Jurkat, Clone E6-1 (cell line): ENCODE results near the gene CD52.
"Not testable (repeated sequence)": the region's sequence is repeated elsewhere in the genome, so short reads cannot be mapped to it uniquely, and the experiment has no call there.

Experiments
- DNase-seq: peaks from one replicate; pipeline ENCODE4 v3.0.0-alpha.2; 2011; ENCODE audit warnings: low read depth, low spot score
- H3K4me3 ChIP-seq: 2 replicates; pipeline ENCODE4 v1.5.1; 2011; ENCODE audit warnings: mild to moderate bottlenecking, low read length, control low read depth, moderate library complexity

CD52 gene

DNA sequence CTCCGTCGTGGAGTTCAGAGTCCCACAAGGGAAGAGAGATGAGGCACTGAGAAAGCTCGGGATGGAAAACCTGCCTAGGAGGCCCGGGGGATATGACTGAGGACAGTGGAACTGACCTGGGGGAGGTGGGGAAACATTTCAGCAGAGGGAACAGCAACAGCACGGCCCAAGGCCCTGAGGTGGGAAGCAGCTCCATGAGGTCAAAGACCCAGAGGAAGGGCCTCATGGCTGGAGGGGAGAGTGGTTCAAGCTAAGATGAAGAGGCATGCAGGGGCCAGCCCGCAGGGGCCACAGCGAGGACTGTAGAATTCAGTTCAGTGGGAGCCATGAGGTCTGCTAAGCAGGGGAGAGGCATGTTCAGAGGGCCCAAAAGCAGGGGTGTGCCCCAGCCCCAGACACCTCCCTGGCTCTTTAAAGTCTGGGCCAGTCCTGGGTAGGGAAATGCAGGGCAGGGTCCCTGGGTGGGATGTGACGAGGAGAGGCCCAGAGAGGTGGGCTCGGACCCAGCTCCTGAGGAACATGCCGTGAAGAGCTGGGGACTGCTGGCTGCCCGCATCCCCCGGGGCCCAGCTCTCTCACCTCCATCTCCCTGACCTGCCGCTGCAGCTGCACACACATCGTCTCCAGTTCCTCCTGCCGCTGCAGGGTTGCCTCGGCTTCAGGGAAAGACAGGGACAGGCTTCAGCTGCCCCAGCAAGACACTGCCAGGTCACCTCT, 21.3 kb upstream of the CD52 start:
- DNase-seq, result no peak
- no peak overlapping the region for H3K4me3 ChIP-seq

DNA sequence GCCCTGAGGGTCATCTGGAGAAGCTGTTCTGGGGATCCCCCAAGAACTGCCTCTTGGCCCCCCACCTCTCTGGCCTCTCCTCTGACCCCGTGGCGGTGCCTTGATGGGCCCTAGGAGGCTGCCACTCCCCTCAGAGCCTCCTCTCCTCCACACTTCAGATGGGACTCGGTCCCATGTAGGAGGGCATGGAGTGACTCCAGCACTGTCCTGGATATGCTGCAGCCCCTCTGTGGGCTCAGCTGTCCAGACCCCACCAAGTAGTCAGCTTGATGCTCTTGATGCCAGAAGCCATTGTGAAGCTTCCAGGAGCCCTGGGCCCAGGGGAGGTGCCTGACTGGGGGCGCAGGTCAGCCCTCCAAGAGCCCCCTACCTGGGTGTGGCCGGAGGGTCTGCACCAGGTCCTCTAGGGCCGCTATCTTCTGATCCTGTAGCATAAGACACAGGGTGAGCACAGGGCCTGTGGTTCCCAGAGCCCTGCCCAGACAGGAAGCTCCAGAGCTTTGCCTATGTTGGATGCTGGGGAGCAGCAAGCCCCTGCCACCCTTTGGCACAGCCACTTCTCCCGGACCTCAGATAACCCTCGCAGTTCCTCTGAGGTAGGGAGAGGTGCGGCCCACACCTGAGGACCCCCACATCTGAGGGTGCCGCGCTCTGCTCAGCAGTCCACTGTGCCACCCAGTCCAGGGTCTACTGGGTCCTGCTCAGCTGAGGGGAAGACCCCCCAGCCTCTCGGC, 20.5 kb upstream of the CD52 start:
- DNase-seq, result no peak
- H3K4me3 ChIP-seq, result no peak overlapping the region

DNA sequence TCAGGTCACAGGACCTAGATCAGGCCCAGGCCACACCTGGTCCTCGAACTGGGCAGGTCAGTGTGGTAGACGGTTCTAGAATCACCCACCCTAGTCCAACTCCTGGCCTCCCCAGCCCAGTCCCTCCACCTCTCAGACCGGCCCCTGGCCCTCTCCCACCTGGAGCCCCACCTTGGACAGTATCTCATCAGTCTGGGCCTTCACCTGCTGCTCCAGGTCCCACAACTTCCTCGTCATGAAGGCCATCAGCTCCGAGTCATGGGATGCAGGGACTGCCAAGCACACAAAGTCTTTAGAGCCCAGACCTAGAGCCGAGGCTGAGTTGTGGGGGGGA, 20.0 kb upstream of the CD52 start:
- no peak overlapping the region for H3K4me3 ChIP-seq
- DNase-seq, result no peak

DNA sequence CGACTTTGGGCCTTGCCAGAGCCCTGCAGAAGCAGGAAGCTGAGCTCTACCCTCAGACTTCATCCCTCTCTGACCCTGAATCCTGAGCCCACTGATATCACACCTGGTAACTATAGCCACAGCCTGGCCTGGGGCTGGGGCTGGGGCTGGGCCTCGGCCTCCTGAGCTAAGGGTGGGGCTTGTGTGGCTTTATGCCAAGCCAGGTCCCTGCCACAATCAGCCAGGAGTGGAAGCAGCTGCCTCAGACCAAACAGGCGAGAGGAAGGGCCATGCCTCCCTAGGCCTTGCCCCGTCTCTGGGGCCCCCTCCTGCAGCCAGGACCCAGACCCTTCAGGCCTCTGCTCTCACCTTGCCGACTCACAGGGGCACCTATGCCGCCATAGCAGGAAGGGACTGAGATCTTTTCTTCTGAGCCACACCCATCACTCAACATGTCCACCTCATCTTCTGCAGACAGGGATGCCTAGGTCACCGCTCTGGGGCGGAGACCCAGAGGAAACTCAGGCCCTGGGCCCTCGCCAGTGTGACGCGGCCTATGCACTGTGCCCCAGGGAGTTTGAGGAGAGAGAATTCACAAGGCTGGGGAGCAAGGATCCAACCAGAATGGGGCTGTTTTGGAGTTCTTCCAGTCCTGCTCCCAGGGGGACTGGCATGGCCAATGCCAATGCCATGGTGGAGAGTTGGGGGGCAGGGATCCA, 17.0 kb upstream of the CD52 start:
- H3K4me3 ChIP-seq, result no peak overlapping the region
- no peak for DNase-seq

DNA sequence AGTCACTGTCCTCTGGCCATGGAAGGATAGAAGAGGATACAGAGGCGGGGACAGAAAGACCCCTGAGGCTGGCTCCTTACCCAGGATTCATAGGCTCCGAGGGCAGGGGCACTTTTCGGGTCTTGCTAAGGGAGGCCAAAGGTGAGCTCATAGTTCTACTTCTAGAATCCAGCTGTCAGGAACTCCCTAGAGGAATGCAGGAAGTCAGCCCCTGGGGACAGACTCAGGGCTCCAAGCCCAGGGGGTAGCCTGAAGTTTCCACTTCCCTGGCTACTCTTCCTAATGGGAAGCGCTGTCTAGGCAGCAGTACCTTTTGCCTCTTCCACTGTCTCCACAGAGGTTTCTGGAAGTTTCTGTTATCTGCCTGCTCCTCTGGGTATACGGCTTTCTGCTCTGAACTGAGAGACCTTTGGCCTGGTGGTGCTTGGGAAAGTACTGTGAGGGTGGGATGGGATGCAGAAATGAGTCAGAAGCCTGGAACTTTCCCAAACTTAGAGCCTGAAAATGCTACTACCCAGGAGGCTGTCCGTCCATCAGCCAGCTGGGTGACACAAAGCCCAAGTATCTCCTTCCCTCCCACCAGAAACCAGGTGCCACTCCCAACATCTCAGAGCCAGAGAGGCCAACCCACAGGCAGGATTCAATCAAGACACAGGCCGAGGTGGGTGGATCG, 14.9 kb upstream of the CD52 start:
- H3K4me3 ChIP-seq, result no peak overlapping the region
- DNase-seq, result no peak

DNA sequence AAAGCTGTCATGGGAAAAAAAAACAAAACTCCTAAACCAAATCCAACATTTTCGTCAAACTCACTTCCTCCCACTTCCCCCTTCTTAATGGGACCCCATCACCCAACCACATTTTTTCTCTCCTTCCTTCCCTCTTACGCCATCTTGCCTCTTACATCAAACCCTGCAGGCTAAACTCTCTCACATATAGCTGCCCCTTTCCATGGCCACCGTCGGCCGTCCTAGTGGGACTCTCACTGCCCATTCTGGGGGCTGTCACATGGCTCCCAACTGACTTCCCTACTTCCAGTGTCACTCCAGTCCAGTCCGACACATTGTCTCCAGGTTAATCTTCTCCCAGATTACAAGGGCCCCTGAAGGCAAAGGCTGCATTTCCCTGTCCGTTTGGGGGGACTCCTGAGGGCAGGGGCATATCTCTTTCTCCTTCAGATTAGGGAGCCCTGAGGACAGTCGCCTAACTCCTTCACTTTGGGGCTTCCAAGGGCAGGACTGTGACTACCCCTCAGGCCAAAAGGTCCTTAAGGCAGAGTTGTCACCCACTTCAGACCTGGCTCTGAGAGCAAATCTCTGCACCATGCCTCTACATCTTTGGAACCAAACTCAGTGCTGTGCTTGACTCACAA, 12.0 kb upstream of the CD52 start:
- H3K4me3 ChIP-seq, result peak overlapping the region; percentile 92
- DNase-seq, result no peak

DNA sequence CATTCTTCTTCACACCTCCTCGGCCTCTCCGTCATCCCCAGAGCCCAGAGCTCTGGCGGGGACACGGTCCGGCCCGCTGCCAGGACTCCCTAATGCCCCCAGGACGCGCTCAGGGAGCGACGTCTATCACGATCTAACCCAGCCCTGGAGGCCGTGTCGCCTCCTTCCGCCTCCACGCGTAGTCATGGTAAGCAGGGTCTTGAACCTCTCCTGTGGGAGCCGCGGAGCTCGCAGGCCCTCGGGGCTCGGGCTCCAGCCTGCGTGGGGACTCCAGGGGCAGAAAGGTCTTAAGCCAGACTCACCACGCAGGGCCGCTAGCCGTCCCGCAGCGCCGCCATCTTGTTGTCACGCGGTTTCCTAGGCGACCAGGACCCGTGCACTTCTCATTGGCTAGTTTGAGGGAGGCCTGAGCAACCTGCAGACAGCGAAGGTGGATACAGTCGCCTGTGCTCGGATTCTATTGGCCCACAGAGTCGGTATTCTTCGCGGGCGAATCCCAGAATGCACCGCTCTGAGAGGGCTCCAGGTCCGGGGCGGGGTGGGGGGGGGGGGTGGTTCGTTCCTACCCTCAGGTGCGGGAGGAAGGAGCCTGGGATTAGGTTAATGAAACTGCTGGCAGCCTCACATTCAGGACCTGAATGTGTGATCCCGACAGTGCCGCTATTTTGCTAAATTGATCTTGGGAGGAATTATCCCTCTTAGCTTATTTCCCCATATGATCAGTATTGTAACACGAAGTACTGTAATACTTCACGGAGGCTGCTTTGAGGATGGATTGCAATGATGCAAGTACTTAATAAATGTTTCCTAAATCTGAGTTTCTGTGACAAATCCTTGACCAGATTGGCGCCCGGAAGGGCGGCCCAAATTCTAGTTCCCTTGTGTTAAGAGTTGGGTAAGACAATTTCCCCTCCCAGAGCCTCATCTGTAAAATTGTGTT, 11.2 kb upstream of the CD52 start, which contains the start of gene UBXN11:
Gene UBXN11 (minus strand): TSS at position 347 of the 940 bp plus-strand sequence. CDS start 3,753 bp downstream, outside the sequence.
- peak within 1 kb of the TSS; percentile 92 for H3K4me3 ChIP-seq
- DNase-seq, result peak; percentile 96

DNA sequence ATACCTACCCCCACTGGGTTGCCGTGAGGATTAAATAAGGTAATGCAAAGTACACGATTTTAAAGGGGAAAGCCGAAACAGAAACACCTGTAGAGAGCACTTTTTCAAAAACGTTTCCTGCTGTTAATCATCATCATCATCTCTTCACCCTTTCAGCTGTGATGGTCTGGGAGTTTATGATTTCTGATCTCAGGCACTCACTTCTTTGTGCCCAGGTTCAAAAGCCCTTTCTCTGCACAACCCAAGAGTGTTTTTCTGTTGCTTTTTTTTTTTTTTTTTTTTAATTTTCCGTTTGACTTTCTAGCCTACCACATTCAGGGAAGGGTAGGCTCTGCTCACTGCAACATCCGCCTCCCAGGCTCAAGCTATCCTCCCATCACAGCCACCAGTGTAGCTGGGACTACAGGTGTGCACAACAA, 10.4 kb upstream of the CD52 start:
- H3K4me3 ChIP-seq, result peak overlapping the region; percentile 92
- DNase-seq, result no peak

DNA sequence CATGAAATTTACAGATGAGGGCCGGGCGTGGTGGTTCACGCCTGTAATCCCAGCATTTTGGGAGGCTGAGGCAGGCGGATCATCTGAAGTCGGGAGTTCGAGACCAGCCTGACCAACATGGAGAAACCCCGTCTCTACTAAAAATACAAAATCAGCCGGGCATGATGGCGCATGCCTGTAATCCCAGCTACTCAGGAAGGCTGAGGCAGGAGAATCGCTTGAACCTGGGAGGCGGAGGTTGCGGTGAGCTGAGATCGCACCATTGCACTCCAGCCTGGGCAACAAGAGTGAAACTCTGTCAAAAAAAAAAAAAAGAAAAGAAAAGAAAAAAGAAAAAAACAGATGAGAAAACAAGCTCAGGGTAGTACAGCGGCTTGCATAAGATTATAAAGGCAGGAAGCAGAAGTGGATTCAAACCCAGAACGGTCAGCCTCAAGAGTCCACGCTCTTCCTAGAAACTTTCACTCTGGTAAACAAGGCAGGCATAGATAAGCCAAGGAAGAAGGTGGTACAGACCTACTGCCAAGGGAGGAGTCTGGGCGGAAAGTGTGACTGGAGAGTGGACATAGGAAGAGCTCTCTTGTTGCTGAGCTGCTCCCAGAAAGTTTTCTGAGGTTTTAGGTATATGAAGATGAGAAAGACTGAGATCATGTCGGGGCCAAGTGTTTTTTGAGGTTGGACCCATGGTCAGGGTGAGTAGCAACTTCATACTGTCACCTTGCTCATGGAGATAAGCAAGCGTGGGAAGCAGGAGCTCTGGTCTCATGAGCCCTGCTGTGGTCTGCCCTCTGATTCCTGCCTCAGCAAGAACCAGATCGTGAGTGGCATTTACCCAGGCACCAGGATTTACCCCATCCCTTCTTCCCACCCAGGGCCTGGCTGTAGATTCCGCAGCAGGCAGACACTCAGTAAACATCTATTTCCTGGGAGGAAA, 9.5 kb upstream of the CD52 start:
- DNase-seq, H3K4me3 ChIP-seq: not testable (repeated sequence)

DNA sequence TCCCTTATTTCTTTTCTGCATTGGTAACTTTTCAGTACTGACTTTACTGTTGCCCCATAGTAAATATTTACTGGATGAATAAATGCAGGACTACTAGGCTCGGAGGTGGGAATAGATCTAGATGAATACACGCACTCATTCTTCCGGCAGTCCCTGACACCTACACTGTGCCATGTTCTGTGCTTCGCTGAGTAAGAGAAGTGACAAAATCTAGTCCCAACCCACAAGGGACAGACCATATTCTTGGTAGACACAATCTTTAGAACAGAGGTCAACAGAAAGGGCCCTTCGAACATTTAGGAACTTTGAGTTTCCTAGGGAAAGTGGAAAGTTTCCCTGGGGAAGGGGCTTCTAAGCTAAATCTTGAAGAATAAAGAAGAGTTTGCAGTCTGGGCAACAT, 3.3 kb upstream of the CD52 start:
- no peak for DNase-seq
- H3K4me3 ChIP-seq, result no peak overlapping the region

DNA sequence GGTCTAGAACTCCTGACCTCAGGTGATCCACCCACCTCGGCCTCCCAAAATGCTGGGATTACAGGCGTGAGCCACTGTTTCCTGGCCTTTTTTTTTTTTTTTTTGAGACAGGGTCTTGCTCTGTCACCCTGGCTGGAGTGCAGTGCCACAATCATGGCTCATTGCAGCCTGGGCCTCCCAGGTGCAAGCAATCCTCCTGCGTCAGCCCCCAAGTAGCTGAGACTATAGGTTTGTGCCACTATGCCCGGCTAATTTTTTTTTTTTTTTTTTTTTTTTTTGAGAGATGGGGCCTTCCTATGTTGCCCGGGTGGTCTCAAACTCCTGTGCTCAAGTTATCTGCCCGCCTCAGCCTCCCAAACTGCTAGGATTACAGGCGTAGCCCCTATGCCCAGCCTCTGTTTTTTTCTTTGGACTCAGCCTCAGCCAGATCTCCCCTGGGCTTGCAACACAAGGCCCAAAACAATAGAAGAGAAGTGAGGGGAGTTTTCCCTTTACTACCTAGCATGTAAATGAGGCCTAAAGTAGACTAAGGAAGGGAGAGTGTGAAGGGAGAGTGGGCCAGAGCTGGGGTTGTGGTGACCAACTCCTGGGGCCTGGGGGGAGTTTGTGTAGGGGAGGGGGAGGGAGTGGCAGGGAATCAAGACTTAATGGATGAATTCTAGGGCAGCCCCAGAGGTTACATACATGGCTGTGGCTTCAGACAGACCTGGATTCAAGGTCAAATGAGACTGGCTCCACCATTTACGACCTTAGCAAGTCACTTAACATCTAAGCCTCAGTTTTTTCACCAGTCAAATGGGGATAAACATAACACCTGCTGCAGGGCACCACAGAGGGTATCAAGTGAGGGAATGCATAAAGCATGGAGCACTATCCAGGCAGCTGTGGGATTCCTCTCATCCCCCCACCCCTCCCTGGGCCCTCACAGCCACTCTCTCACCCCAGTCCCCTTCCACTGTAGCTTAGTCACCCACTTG, 1.6 kb upstream of the CD52 start:
- no peak for DNase-seq
- no peak overlapping the region for H3K4me3 ChIP-seq

DNA sequence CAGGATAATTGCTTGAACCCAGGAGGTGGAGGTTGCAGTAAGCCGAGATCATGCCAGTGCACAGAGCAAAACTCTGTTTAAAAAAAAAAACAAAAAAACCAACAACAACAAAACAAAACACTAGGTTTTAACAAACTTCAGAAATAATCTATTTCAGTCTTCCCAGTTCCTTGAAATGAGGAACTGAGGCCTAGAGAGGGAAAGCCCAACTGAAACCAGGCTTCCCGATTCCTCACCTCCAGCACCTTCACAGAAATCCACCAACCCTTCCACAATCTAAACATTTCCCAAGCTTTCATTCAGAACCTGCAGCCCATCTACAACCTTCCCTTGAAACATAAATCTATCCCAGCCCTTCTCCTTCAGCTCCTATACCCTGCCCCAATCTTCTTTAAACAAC, 612 bp upstream of the CD52 start:
- H3K4me3 ChIP-seq, result no peak overlapping the region
- DNase-seq, result no peak

DNA sequence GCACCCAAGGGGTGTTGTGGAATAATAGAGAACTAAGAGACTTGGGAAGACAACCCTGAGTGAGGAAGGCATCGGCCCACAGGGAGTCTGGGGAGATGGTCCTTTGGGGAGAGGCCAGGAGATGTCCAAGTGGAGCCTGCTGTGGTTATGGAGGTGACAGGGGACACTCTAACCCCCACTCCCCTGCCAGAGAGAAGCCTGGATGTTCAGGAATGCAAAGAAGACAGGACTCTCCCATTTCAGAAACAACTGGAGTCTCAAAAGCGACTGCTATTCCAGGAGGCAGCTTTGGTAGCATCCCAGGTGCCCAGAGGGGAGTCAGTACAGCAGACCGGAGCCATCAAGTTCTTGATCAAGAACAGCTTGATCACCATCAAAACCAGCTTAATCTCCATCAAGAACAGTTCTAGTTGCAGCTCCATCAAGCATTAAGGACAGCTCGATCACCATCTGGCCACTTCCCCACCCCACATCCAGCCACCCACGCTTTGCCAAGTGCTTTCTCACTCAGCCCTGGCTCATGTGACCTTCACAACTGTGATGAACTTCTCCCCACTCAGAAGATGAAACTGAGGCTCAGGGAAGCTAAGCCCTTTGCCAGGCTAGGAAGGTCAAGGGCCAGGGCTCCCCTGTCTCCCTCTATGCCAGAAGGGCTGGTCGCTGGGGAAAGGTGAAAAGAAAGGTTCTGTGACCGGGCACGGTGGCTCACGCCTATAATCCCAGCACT, 743 bp downstream of the CD52 start:
- DNase-seq, result no peak
- H3K4me3 ChIP-seq, result no peak overlapping the region; the same call in 1 of the 2 replicates

DNA sequence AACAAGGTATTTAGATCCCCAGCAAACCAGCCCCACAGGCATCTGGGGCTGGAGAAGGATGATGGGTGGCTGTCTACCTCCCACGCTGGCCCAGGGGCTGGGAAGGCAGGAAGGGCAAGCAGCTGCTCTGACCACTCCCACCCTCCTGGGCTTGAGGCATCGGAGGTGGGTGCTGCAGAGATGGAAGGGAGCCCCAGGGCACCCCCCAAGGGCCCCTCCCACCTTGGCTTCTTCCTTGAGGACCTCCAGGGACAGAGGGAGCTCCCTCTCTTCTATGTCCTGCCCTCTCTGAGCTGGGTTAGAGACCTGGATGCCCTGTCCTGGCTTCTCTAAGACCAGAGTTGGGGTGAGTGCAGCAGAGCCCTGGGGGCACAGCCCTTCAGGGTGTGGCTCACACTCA, 3.1 kb downstream of the CD52 start:
- no peak for DNase-seq
- no peak overlapping the region for H3K4me3 ChIP-seq

DNA sequence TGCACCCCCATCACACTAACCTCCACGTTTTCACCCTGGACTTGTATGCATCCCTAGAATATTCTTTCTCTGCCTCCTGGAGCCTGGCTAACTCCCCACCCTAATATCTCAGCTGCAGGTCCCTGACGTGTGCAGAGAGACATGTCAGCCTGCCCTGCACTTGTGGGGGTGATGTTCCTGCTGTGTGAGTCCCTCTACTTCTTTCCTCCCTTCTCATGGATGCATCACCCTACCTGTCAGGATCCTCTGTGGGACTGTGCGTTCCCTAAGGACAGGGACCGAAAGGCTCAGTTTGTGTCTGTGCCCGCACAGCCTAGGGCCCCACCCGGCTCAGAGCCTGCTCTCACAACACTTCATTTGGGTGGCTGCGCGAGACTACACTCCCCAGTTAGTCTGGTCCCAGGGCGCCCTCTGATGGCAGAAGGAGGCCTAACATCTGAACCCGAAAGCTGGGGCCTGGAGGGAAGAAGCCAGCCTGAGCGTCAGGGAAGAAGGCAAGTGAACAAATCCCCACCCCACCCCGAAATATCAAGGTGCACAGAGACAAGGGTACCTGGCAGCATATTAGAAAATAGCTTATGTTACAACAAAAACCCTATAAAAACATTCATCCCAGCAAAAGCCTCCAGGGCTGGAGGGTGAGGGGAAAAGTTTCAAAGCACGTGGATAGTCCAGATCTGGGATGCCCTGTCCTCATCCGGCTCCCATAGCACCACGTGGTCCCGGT, 3.7 kb downstream of the CD52 start:
- H3K4me3 ChIP-seq, result no peak overlapping the region

More for the DNA sequence above, 3.7 kb downstream of the CD52 start:
- peak; percentile 81 for DNase-seq
